ENCODE results near the gene ZFP36L1. TPM values are rescaled to one million over a fixed set of nuclear protein-coding genes. Genes with fewer than 3 reads are reported as not detected.

ZFP36L1 gene
- total and polyA plus RNA-seq, 2 of the 13 experiments (the other 11 are each of a cell fraction or from before 2014, with no cell fraction given) = 7.4 to 10.2 TPM

GRCh38 chr14:68795597-68796417 lies 2.9 kb upstream of the ZFP36L1 start (continued):
- TF ChIP-seq MNT (IDR thresholded peaks at IDR 0.05) = no peak
- peak; percentile 39; the same call in 1 of the 2 replicates for TF ChIP-seq IRX3 (CRISPR knock-in tag; IDR thresholded peaks at IDR 0.05; ENCODE audit: borderline replicate concordance, low read depth)
- peak; percentile 58; the same call in 1 of the 2 replicates for TF ChIP-seq KMT2A (CRISPR knock-in tag; IDR thresholded peaks at IDR 0.05)
- peak; percentile 54; the same call in 1 of the 2 replicates for TF ChIP-seq ZNF703 (CRISPR knock-in tag; IDR thresholded peaks at IDR 0.05; ENCODE audit: borderline replicate concordance)
- TF ChIP-seq THAP11 (CRISPR knock-in tag; IDR thresholded peaks at IDR 0.05) = peak; percentile 74
- TF ChIP-seq ZNF800 (CRISPR knock-in tag; IDR thresholded peaks at IDR 0.05) = 0 out of 2 replicates have a peak, but pooled peaks have one; percentile 22
- TF ChIP-seq HMGA1 (CRISPR knock-in tag; conservative IDR thresholded peaks at IDR 0.05) = no peak
- TF ChIP-seq AGO2 (optimal IDR thresholded peaks at IDR 0.05; ENCODE audit: low read depth, low read length) = peak; percentile 96
- TF ChIP-seq REPIN1 (CRISPR knock-in tag; IDR thresholded peaks at IDR 0.05; ENCODE audit: borderline replicate concordance, low read depth) = peak; percentile 44; the same call in 1 of the 2 replicates
- TF ChIP-seq GMEB1 (CRISPR knock-in tag; IDR thresholded peaks at IDR 0.05; ENCODE audit: borderline replicate concordance) = 0 out of 2 replicates have a peak, but pooled peaks have one; percentile 58
- no peak for TF ChIP-seq RFX1 (IDR thresholded peaks at IDR 0.05)
- TF ChIP-seq, protein P1, sequence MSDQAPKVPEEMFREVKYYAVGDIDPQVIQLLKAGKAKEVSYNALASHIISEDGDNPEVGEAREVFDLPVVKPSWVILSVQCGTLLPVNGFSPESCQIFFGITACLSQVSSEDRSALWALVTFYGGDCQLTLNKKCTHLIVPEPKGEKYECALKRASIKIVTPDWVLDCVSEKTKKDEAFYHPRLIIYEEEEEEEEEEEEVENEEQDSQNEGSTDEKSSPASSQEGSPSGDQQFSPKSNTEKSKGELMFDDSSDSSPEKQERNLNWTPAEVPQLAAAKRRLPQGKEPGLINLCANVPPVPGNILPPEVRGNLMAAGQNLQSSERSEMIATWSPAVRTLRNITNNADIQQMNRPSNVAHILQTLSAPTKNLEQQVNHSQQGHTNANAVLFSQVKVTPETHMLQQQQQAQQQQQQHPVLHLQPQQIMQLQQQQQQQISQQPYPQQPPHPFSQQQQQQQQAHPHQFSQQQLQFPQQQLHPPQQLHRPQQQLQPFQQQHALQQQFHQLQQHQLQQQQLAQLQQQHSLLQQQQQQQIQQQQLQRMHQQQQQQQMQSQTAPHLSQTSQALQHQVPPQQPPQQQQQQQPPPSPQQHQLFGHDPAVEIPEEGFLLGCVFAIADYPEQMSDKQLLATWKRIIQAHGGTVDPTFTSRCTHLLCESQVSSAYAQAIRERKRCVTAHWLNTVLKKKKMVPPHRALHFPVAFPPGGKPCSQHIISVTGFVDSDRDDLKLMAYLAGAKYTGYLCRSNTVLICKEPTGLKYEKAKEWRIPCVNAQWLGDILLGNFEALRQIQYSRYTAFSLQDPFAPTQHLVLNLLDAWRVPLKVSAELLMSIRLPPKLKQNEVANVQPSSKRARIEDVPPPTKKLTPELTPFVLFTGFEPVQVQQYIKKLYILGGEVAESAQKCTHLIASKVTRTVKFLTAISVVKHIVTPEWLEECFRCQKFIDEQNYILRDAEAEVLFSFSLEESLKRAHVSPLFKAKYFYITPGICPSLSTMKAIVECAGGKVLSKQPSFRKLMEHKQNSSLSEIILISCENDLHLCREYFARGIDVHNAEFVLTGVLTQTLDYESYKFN (CRISPR knock-in tag; conservative IDR thresholded peaks at IDR 0.05) = peak; percentile 22
- no peak for TF ChIP-seq HHEX (CRISPR knock-in tag; IDR thresholded peaks at IDR 0.05)
- TF ChIP-seq ZNF563 (CRISPR knock-in tag; IDR thresholded peaks at IDR 0.05) = peak; percentile 48; the same call in 1 of the 2 replicates
- TF ChIP-seq ZMYM3 (CRISPR knock-in tag; IDR thresholded peaks at IDR 0.05) = no peak
- TF ChIP-seq ETS1 (CRISPR knock-in tag; IDR thresholded peaks at IDR 0.05) = no peak
- TF ChIP-seq TEAD2 (CRISPR knock-in tag; IDR thresholded peaks at IDR 0.05) = no peak
- TF ChIP-seq SETDB1 (CRISPR knock-in tag; IDR thresholded peaks at IDR 0.05; ENCODE audit: borderline replicate concordance) = no peak
- no peak for TF ChIP-seq RFX5 (IDR thresholded peaks at IDR 0.05; ENCODE audit: low read depth, low read length)

Measured in HepG2 (cell line).